ENCODE data around the gene CASK.

DNA sequence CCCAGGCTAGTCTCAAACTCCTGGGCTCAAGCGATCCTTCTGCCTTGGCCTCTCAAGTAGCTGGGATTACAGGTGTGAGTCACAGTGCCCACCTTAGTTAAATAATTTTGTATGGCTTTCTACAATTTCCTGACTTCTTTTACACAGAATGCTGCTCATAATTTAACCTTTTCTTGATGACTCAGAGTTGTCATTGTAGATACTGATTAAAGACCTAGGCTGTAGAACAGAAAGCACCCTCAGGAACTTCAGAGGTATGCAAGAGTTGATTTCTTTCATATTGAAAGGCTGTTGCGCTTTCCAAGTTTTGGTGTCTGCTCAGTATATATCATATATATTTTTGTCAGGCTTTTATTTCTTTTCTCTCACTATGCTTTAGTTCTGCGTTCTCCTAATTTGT lies 255.7 kb downstream of the CASK start:
- no peak for TF ChIP-seq POLR2A (IDR thresholded peaks at IDR 0.05)
- TF ChIP-seq, protein P1, sequence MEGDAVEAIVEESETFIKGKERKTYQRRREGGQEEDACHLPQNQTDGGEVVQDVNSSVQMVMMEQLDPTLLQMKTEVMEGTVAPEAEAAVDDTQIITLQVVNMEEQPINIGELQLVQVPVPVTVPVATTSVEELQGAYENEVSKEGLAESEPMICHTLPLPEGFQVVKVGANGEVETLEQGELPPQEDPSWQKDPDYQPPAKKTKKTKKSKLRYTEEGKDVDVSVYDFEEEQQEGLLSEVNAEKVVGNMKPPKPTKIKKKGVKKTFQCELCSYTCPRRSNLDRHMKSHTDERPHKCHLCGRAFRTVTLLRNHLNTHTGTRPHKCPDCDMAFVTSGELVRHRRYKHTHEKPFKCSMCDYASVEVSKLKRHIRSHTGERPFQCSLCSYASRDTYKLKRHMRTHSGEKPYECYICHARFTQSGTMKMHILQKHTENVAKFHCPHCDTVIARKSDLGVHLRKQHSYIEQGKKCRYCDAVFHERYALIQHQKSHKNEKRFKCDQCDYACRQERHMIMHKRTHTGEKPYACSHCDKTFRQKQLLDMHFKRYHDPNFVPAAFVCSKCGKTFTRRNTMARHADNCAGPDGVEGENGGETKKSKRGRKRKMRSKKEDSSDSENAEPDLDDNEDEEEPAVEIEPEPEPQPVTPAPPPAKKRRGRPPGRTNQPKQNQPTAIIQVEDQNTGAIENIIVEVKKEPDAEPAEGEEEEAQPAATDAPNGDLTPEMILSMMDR (IDR thresholded peaks at IDR 0.05) = no peak

All from thyroid gland (tissue), 4 donors.